ENCODE results near the gene MYPOP. TPM values are rescaled to one million over a fixed set of nuclear protein-coding genes. Genes with fewer than 3 reads are reported as not detected.

MYPOP gene
- total RNA-seq, 1 experiment from 2014 or later = 10.8 TPM

DNA sequence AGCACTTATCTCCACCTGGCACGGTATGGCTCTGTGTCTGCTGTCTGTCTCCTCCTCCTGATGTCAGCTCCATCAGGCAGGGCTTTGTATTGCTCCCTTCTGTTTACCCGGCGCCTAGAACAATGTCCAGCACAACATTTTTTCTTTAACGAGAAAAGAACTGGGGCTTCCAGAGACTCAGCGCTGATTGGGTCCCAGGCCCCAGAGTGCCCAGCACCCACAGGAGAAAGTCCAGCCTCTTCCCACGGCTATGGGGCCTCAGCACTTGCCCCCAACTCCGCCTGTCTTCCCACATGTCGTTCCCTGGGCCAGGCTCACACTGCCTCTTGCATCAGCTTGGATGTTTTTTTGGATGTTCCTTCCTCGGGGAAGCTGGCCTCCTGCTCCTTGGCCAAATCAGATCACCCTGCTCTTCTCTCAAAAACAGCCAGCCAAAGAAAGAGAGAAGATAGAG is 6.9 kb downstream of the MYPOP start:
- no peaks in the 10 kb centered on the region for H3K9me3 ChIP-seq (ENCODE audit: control insufficient read depth in 1 of 2, insufficient read depth in 1 of 2, low read depth in 1 of 2, low read length in 2 of 2)
- H3K79me2 ChIP-seq (ENCODE audit: insufficient read depth, low read length) = no peaks in the 10 kb centered on the region
- no peak for DNase-seq (ENCODE audit: low read depth, low spot score)
- no peaks in the 10 kb centered on the region for H3K27me3 ChIP-seq (ENCODE audit: insufficient read depth, low read length)
- no peaks in the 10 kb centered on the region for H4K20me1 ChIP-seq (ENCODE audit: insufficient read depth)
- no peak overlapping the region for H3K4me2 ChIP-seq (ENCODE audit: low read length)
- intact Hi-C loops (cut with micrococcal nuclease) = no loop called here
- POLR2A ChIA-PET = no interaction called here
- H2AFZ ChIP-seq (ENCODE audit: low read depth, low read length, poor library complexity, severe bottlenecking) = no peak overlapping the region
- no peak overlapping the region for H3K9ac ChIP-seq (ENCODE audit: low read length)
- no peak overlapping the region for H3K4me3 ChIP-seq (replicated peaks in 1 of 2; ENCODE audit: low read depth in 1 of 2, low read length in 2 of 2)
- CTCF ChIA-PET = no interaction called here
- TF ChIP-seq ELF1 (IDR thresholded peaks at IDR 0.05; ENCODE audit: borderline replicate concordance, low read depth) (no peak), SIN3A (IDR thresholded peaks at IDR 0.05; ENCODE audit: low read depth) (no peak), EZH2 (IDR thresholded peaks at IDR 0.05) (no peak), EGR1 (IDR thresholded peaks at IDR 0.05; ENCODE audit: low read depth) (no peak), MAX (IDR thresholded peaks at IDR 0.05) (no peak), RAD21 (IDR thresholded peaks at IDR 0.05; ENCODE audit: low read depth) (no peak), ZFX (IDR thresholded peaks at IDR 0.05) (no peak), POLR2AphosphoS5 (IDR thresholded peaks at IDR 0.05; ENCODE audit: low read depth, low read length) (no peak), CEBPB (IDR thresholded peaks at IDR 0.05; ENCODE audit: low read depth) (no peak), YY1 (IDR thresholded peaks at IDR 0.05; ENCODE audit: extremely low read depth, insufficient replicate concordance, low read depth, low read length) (no peak), ATF3 (IDR thresholded peaks at IDR 0.05) (no peak), SP1 (IDR thresholded peaks at IDR 0.05; ENCODE audit: low read depth) (no peak), CBX3 (IDR thresholded peaks at IDR 0.05; ENCODE audit: low read depth) (no peak), ZNF274 (IDR thresholded peaks at IDR 0.05; ENCODE audit: low read depth, low read length) (no peak)
- TF ChIP-seq, protein P1, sequence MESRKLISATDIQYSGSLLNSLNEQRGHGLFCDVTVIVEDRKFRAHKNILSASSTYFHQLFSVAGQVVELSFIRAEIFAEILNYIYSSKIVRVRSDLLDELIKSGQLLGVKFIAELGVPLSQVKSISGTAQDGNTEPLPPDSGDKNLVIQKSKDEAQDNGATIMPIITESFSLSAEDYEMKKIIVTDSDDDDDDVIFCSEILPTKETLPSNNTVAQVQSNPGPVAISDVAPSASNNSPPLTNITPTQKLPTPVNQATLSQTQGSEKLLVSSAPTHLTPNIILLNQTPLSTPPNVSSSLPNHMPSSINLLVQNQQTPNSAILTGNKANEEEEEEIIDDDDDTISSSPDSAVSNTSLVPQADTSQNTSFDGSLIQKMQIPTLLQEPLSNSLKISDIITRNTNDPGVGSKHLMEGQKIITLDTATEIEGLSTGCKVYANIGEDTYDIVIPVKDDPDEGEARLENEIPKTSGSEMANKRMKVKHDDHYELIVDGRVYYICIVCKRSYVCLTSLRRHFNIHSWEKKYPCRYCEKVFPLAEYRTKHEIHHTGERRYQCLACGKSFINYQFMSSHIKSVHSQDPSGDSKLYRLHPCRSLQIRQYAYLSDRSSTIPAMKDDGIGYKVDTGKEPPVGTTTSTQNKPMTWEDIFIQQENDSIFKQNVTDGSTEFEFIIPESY (IDR thresholded peaks at IDR 0.05; ENCODE audit: extremely low read depth, insufficient replicate concordance, low read length) = no peak
- RAD21 ChIA-PET (ENCODE audit: low non-redundant PET in 1 of 2, low total read pairs in 2 of 2, uncharacterized antibody in 2 of 2, unreplicated experiment in 2 of 2) = no interaction called here
- peaks cover 0 to 3% of the 10 kb centered on the region in 2 experiments; a peak in 1 of 4 replicates for H3K36me3 ChIP-seq (ENCODE audit: control insufficient read depth in 1 of 2, insufficient read depth in 2 of 2, low read length in 2 of 2)
- no TSS peak for BruUV-seq (replicated peaks)
- H3K27ac ChIP-seq (ENCODE audit: low read depth, low read length) = no peak overlapping the region
- H3K9me2 ChIP-seq (ENCODE audit: insufficient read depth) = no peaks in the 10 kb centered on the region
- H3K4me1 ChIP-seq (ENCODE audit: control insufficient read depth in 1 of 2, insufficient read depth in 2 of 2, low read length in 2 of 2) = no peaks in the 10 kb centered on the region
- no peak for ATAC-seq
